HL-60 (cell line): Measurements from ENCODE around the gene WDR27.

Source experiments
- CTCF ChIP-seq: IDR thresholded peaks from one replicate; pipeline ENCODE4 v1.5.1; 2011; ENCODE audit warnings: low read length, control low read depth, inconsistent platforms; ENCODE audit not compliant: insufficient read depth
- GABPA ChIP-seq: IDR thresholded peaks from 2 replicates; pipeline ENCODE4 v1.6.1; 2012; ENCODE audit warnings: low read depth
- POLR2AphosphoS5 ChIP-seq: IDR thresholded peaks from 2 replicates; pipeline ENCODE4 v1.6.1; 2012; ENCODE audit warnings: low read depth
- REST ChIP-seq: IDR thresholded peaks from 2 replicates; pipeline ENCODE4 v1.6.1; 2012; ENCODE audit warnings: low read depth; ENCODE audit not compliant: insufficient replicate concordance

- TF ChIP-seq GABPA: no peak
- no peak for TF ChIP-seq POLR2AphosphoS5
- no peak for TF ChIP-seq CTCF
- no peak for TF ChIP-seq REST
Measured at GRCh38 chr6:169429001-169429400, 272.8 kb downstream of the WDR27 start.
